ENCODE results near the gene RANBP9. TPM values are rescaled to one million over a fixed set of nuclear protein-coding genes. Genes with fewer than 3 reads are reported as not detected.

The RANBP9 gene
- total RNA-seq, 1 experiment from 2014 or later = 25.8 TPM

GRCh38 chr6:13710552-13711323 lies 897 bp downstream of the RANBP9 start:
- DNase-seq = peak; percentile 50
- ATAC-seq = peak; percentile 19
- Histone ChIP-seq H3K79me2 (ENCODE audit: low read length) (peaks cover 52% of the 10 kb centered on the region), H3K27me3 (ENCODE audit: low read length) (no peaks in the 10 kb centered on the region), H3K9me3 (ENCODE audit: low read length) (no peaks in the 10 kb centered on the region), H3K9me2 (replicated peaks; ENCODE audit: low read length) (no peaks in the 10 kb centered on the region), H3K4me1 (ENCODE audit: insufficient read depth, low read length) (peaks cover 27% of the 10 kb centered on the region), H4K20me1 (ENCODE audit: low read length) (peaks cover 34% of the 10 kb centered on the region), H3K27ac (ENCODE audit: low read length) (0 out of 2 replicates have a peak overlapping the region, but pooled peaks have one; percentile 3), H3K4me3 (ENCODE audit: low read length) (peak overlapping the region; percentile 87), H3K36me3 (ENCODE audit: low read depth, low read length) (no peaks in the 10 kb centered on the region), H3K9ac (ENCODE audit: low read length) (peak overlapping the region; percentile 66), H2AFZ (ENCODE audit: low read length) (no peak overlapping the region; the same call in 1 of the 2 replicates), H3F3A (ENCODE audit: low read length, unreplicated experiment) (no peaks in the 10 kb centered on the region), H3K4me2 (ENCODE audit: low read length) (peak overlapping the region; percentile 97)
- TF ChIP-seq EZH2 (IDR thresholded peaks at IDR 0.05; ENCODE audit: low read length, unreplicated experiment) = no peak
- TF ChIP-seq, protein P1, sequence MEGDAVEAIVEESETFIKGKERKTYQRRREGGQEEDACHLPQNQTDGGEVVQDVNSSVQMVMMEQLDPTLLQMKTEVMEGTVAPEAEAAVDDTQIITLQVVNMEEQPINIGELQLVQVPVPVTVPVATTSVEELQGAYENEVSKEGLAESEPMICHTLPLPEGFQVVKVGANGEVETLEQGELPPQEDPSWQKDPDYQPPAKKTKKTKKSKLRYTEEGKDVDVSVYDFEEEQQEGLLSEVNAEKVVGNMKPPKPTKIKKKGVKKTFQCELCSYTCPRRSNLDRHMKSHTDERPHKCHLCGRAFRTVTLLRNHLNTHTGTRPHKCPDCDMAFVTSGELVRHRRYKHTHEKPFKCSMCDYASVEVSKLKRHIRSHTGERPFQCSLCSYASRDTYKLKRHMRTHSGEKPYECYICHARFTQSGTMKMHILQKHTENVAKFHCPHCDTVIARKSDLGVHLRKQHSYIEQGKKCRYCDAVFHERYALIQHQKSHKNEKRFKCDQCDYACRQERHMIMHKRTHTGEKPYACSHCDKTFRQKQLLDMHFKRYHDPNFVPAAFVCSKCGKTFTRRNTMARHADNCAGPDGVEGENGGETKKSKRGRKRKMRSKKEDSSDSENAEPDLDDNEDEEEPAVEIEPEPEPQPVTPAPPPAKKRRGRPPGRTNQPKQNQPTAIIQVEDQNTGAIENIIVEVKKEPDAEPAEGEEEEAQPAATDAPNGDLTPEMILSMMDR (conservative IDR thresholded peaks at IDR 0.05; ENCODE audit: low read depth, low read length) = no peak
- TF ChIP-seq EZH2phosphoT487 (IDR thresholded peaks at IDR 0.05; ENCODE audit: borderline replicate concordance, low read length) = peak; percentile 46; the same call in 1 of the 2 replicates
- POLR2A ChIA-PET (ENCODE audit: unreplicated experiment) = no interaction called here
- no TSS peak for BruUV-seq (replicated peaks)
- intact Hi-C loops (cut with micrococcal nuclease) = loop anchor here (5.0 to 10.0 kb wide), 3 partner anchors 102 to 376 kb away; partner anchors contain the start of genes MCUR1 and SIRT5
- CTCF ChIA-PET = interaction anchor here (0.9 kb wide), 1 partner anchor 95 kb away, joined by 4 read pairs; the partner anchor contains the start of gene NOL7

GRCh38 chr6:13709689-13710551 lies 1.7 kb downstream of the RANBP9 start:
- intact Hi-C loops (cut with micrococcal nuclease) = loop anchor here (1.0 to 10.0 kb wide), 4 partner anchors 95 to 375 kb away; partner anchors contain the start of genes MCUR1, NOL7 and SIRT5
- ATAC-seq = no peak
- H4K20me1 ChIP-seq (ENCODE audit: low read length) = peaks cover 34% of the 10 kb centered on the region
- no peaks in the 10 kb centered on the region for H3F3A ChIP-seq (ENCODE audit: low read length, unreplicated experiment)
- H3K79me2 ChIP-seq (ENCODE audit: low read length) = peaks cover 60% of the 10 kb centered on the region
- H3K4me2 ChIP-seq (ENCODE audit: low read length) = peak overlapping the region; percentile 97
- no peaks in the 10 kb centered on the region for H3K27me3 ChIP-seq (ENCODE audit: low read length)
- ChIA-PET POLR2A (ENCODE audit: unreplicated experiment) (interaction anchor here (0.6 to 0.7 kb wide), 3 partner anchors 16 to 418 kb away, joined by 4 to 5 read pairs (median 5); no protein-coding TSS in a partner anchor), CTCF (interaction anchor here (0.8 to 1.4 kb wide), 4 partner anchors 14 to 95 kb away, joined by 3 to 6 read pairs (median 4); partner anchors contain the start of gene NOL7)
- H3K4me1 ChIP-seq (ENCODE audit: insufficient read depth, low read length) = peaks cover 20% of the 10 kb centered on the region
- peak overlapping the region; percentile 66 for H3K9ac ChIP-seq (ENCODE audit: low read length)
- no peaks in the 10 kb centered on the region for H3K9me3 ChIP-seq (ENCODE audit: low read length)
- DNase-seq = peak; percentile 54
- H3K36me3 ChIP-seq (ENCODE audit: low read depth, low read length) = no peaks in the 10 kb centered on the region
- no peaks in the 10 kb centered on the region for H3K9me2 ChIP-seq (replicated peaks; ENCODE audit: low read length)
- 0 out of 2 replicates have a peak overlapping the region, but pooled peaks have one; percentile 3 for H3K27ac ChIP-seq (ENCODE audit: low read length)
- H3K4me3 ChIP-seq (ENCODE audit: low read length) = peak overlapping the region; percentile 87
- TSS peak; percentile 56 for BruUV-seq (replicated peaks)
- H2AFZ ChIP-seq (ENCODE audit: low read length) = no peak overlapping the region
- TF ChIP-seq EZH2 (IDR thresholded peaks at IDR 0.05; ENCODE audit: low read length, unreplicated experiment) (no peak), EZH2phosphoT487 (IDR thresholded peaks at IDR 0.05; ENCODE audit: borderline replicate concordance, low read length) (no peak)
- TF ChIP-seq, protein P1 (conservative IDR thresholded peaks at IDR 0.05; ENCODE audit: low read depth, low read length) = no peak
